ENCODE data around the gene SSH3. TPM values are rescaled to one million over a fixed set of nuclear protein-coding genes. Genes with fewer than 3 reads are reported as not detected.

Gene SSH3
- polyA plus RNA-seq, 1 donor from 2014 or later: 0.89 TPM

GRCh38 chr11:67299471-67300191 is 3.7 kb upstream of the SSH3 start:
- Histone ChIP-seq H3K9me2 (ENCODE audit: insufficient read depth, low read length) (no peaks in the 10 kb centered on the region), H4K20me1 (ENCODE audit: insufficient read depth) (no peaks in the 10 kb centered on the region), H3K36me3 (ENCODE audit: insufficient read depth, low read length) (peaks cover 4% of the 10 kb centered on the region), H3K9me3 (ENCODE audit: low read length) (no peaks in the 10 kb centered on the region), H3K27me3 (ENCODE audit: insufficient read depth, low read depth, low read length) (peaks cover 17% of the 10 kb centered on the region), H3K4me3 (ENCODE audit: low read length) (no peak overlapping the region), H3K4me2 (ENCODE audit: low read length) (no peak overlapping the region), H3F3A (ENCODE audit: insufficient read depth, low read length, poor library complexity, severe bottlenecking) (no peaks in the 10 kb centered on the region), H2AFZ (ENCODE audit: low read depth, low read length) (no peak overlapping the region), H3K79me2 (replicated peaks; ENCODE audit: insufficient read depth, low read length) (no peaks in the 10 kb centered on the region), H3K9ac (ENCODE audit: low read length) (no peak overlapping the region), H3K27ac (ENCODE audit: low read length) (no peak overlapping the region)
- no peak for TF ChIP-seq EP300 (conservative IDR thresholded peaks at IDR 0.05; ENCODE audit: poor library complexity, severe bottlenecking)

- H3F3A ChIP-seq (ENCODE audit: insufficient read depth, low read length, poor library complexity, severe bottlenecking): no peaks in the 10 kb centered on the region
- no peaks in the 10 kb centered on the region for H3K79me2 ChIP-seq (replicated peaks; ENCODE audit: insufficient read depth, low read length)
- H2AFZ ChIP-seq (ENCODE audit: low read depth, low read length): no peak overlapping the region
- no peaks in the 10 kb centered on the region for H4K20me1 ChIP-seq (ENCODE audit: insufficient read depth)
- H3K4me3 ChIP-seq (ENCODE audit: low read length): no peak overlapping the region
- no peaks in the 10 kb centered on the region for H3K9me2 ChIP-seq (ENCODE audit: insufficient read depth, low read length)
- peaks cover 4% of the 10 kb centered on the region for H3K36me3 ChIP-seq (ENCODE audit: insufficient read depth, low read length)
- no peak overlapping the region for H3K27ac ChIP-seq (ENCODE audit: low read length)
- TF ChIP-seq EP300 (conservative IDR thresholded peaks at IDR 0.05; ENCODE audit: poor library complexity, severe bottlenecking): no peak
- TF ChIP-seq RAD21 (conservative IDR thresholded peaks at IDR 0.05): no peak
- no peak for TF ChIP-seq POLR2AphosphoS5 (IDR thresholded peaks at IDR 0.05)
- no peaks in the 10 kb centered on the region for H3K9me3 ChIP-seq (ENCODE audit: low read length)
- H3K27me3 ChIP-seq (ENCODE audit: insufficient read depth, low read depth, low read length): peaks cover 17% of the 10 kb centered on the region
- H3K4me2 ChIP-seq (ENCODE audit: low read length): no peak overlapping the region
- no peak overlapping the region for H3K9ac ChIP-seq (ENCODE audit: low read length)
Observed at GRCh38 chr11:67300256-67300755, 3.0 kb upstream of the SSH3 start.

- TF ChIP-seq CTCF (IDR thresholded peaks at IDR 0.05; ENCODE audit: poor library complexity, severe bottlenecking) (no peak), REST (IDR thresholded peaks at IDR 0.05; ENCODE audit: borderline replicate concordance) (no peak), POLR2AphosphoS5 (IDR thresholded peaks at IDR 0.05) (no peak), EP300 (conservative IDR thresholded peaks at IDR 0.05; ENCODE audit: poor library complexity, severe bottlenecking) (no peak), SMC3 (conservative IDR thresholded peaks at IDR 0.05; ENCODE audit: poor library complexity) (no peak), MXI1 (conservative IDR thresholded peaks at IDR 0.05; ENCODE audit: poor library complexity, severe bottlenecking) (no peak), TAF1 (IDR thresholded peaks at IDR 0.05; ENCODE audit: low read depth) (no peak)
- H4K20me1 ChIP-seq (ENCODE audit: insufficient read depth): no peaks in the 10 kb centered on the region
- H3K4me3 ChIP-seq (ENCODE audit: low read length): no peak overlapping the region
- H2AFZ ChIP-seq (ENCODE audit: low read depth, low read length): no peak overlapping the region
- no peak overlapping the region for H3K9ac ChIP-seq (ENCODE audit: low read length)
- H3K79me2 ChIP-seq (replicated peaks; ENCODE audit: insufficient read depth, low read length): no peaks in the 10 kb centered on the region
- H3K36me3 ChIP-seq (ENCODE audit: insufficient read depth, low read length): peaks cover 4% of the 10 kb centered on the region
- no peaks in the 10 kb centered on the region for H3K9me2 ChIP-seq (ENCODE audit: insufficient read depth, low read length)
- no peaks in the 10 kb centered on the region for H3F3A ChIP-seq (ENCODE audit: insufficient read depth, low read length, poor library complexity, severe bottlenecking)
- H3K9me3 ChIP-seq (ENCODE audit: low read length): no peaks in the 10 kb centered on the region
- H3K27ac ChIP-seq (ENCODE audit: low read length): no peak overlapping the region
- no peak overlapping the region for H3K4me2 ChIP-seq (ENCODE audit: low read length)
- peaks cover 17% of the 10 kb centered on the region for H3K27me3 ChIP-seq (ENCODE audit: insufficient read depth, low read depth, low read length)
Observed at GRCh38 chr11:67300756-67301312, 2.5 kb upstream of the SSH3 start.

Measured in neural cell (in vitro differentiated cells).